Duodenal mucosa (tissue), 2 donors: Measurements from ENCODE around the gene NMBR.
"Not testable (repeated sequence)": the region's sequence is repeated elsewhere in the genome, so short reads cannot be mapped to it uniquely, and the experiment has no call there.

Experiments
- H3K27ac ChIP-seq: one replicate; pipeline ENCODE4 v1.7.0; 2013; ENCODE audit warnings: low read depth, low read length
- H3K27me3 ChIP-seq, 2 donors: one replicate each; pipeline ENCODE4 v1.7.0; 2013; ENCODE audit warnings: low read length in 2 of 2, control low read depth in 1 of 2; ENCODE audit not compliant: insufficient read depth in 2 of 2, control insufficient read depth in 1 of 2
- H3K36me3 ChIP-seq, 2 donors: one replicate each; pipeline ENCODE4 v1.7.0; 2013; ENCODE audit warnings: low read length in 2 of 2, control low read depth in 1 of 2; ENCODE audit not compliant: insufficient read depth in 2 of 2, control insufficient read depth in 1 of 2
- H3K4me1 ChIP-seq, 2 donors: one replicate each; pipeline ENCODE4 v1.7.0; 2013; ENCODE audit warnings: low read length in 2 of 2, control low read depth in 1 of 2; ENCODE audit not compliant: insufficient read depth in 2 of 2, control insufficient read depth in 1 of 2
- H3K4me3 ChIP-seq, 2 donors: one replicate each; pipeline ENCODE4 v1.7.0; 2013; ENCODE audit warnings: low read length in 2 of 2, low read depth in 1 of 2
- H3K9ac ChIP-seq, 2 donors: one replicate each; pipeline ENCODE4 v1.7.0; 2013; ENCODE audit warnings: low read length in 2 of 2, low read depth in 1 of 2
- H3K9me3 ChIP-seq, 2 donors: one replicate each; pipeline ENCODE4 v1.7.0; 2013; ENCODE audit warnings: low read length in 2 of 2, control low read depth in 1 of 2; ENCODE audit not compliant: control insufficient read depth in 1 of 2

NMBR gene

DNA sequence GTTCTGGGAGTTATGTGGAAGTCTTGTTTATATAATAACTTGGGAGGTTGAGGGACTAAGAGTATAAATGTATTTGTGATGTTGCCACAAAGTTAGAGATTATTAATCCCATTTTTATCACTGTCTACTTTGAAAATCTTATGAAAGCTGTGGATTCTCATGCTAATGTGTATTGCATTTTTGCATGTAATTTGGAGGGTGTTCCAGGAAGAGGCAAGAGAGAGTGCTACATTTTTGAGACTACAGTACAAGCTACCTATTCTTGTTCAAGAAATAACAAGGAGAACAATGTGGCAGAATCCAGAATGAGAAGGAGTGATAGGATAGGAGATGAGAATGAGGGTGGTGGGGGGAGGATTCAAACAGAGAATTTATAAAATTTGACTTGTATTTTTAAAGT is 35.1 kb upstream of the NMBR start:
- H3K4me1 ChIP-seq = peaks cover 0 to 2% of the 10 kb centered on the region in 2 donors
- H3K4me3 ChIP-seq = no peak overlapping the region
- H3K9me3 ChIP-seq = peaks cover 6 to 10% of the 10 kb centered on the region in 2 donors
- H3K36me3 ChIP-seq = peaks cover 10 to 15% of the 10 kb centered on the region in 2 donors
- H3K9ac ChIP-seq = no peak overlapping the region
- no peak overlapping the region for H3K27ac ChIP-seq
- H3K27me3 ChIP-seq = no peaks in the 10 kb centered on the region

DNA sequence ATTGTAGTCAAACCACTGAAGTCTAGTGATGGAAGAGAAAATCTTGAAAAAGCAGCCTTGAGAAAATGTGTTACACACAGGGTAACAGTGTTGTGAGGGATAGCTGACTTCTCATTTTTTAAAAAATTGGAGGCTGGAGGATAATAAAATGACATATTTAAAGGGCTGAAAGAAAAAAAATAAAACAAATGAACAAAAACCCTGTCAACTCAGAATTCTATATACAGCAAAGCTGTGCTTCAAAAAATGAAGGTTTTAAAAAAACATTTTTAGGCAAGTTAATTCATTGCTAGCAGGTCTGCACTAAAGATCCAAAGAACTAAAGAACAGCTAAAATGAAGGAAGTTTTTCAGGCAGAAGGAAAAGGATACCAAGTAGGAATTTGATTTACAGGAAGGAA is 31.2 kb upstream of the NMBR start:
- Histone ChIP-seq H3K4me1 (no peaks in the 10 kb centered on the region), H3K9me3 (peaks cover 6 to 10% of the 10 kb centered on the region in 2 donors), H3K9ac (no peak overlapping the region), H3K4me3 (no peak overlapping the region), H3K27ac (no peak overlapping the region), H3K36me3 (peaks cover 22 to 30% of the 10 kb centered on the region in 2 donors), H3K27me3 (no peaks in the 10 kb centered on the region)

- H3K27ac ChIP-seq = no peak overlapping the region
- H3K9me3 ChIP-seq = peaks cover 6 to 10% of the 10 kb centered on the region in 2 donors
- H3K36me3 ChIP-seq = peaks cover 18 to 39% of the 10 kb centered on the region in 2 donors
- H3K9ac ChIP-seq = no peak overlapping the region
- H3K27me3 ChIP-seq = no peaks in the 10 kb centered on the region
- H3K4me1 ChIP-seq = peaks cover 0 to 12% of the 10 kb centered on the region in 2 donors
- H3K4me3 ChIP-seq = no peak overlapping the region
Measured at GRCh38 chr6:142174703-142175102, 27.8 kb upstream of the NMBR start.

DNA sequence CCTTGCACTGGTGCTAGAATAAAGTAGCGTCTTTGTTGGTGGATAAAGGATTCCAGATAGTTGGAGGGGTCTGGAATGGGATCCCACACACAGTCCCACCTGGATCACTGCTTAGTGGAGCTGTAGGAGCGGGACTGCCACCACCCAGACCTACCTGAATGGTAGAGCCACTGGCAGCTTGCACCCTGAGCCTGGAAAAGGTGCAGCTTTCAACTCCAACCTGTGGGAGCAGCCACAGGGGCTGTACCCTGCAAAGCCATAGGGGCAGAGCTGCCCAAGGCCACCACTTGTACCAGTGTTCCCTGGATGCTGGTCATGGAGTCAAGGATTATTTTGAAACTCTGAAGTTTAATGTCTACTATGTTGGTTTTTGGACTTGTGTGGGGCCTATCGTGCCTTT is 27.1 kb upstream of the NMBR start:
- Histone ChIP-seq H3K4me3 (no peak overlapping the region), H3K27me3 (no peaks in the 10 kb centered on the region), H3K4me1 (peaks cover 0 to 12% of the 10 kb centered on the region in 2 donors), H3K9me3 (peaks cover 6 to 10% of the 10 kb centered on the region in 2 donors), H3K9ac (no peak overlapping the region), H3K27ac (no peak overlapping the region), H3K36me3 (peaks cover 14 to 43% of the 10 kb centered on the region in 2 donors)

- no peaks in the 10 kb centered on the region for H3K27me3 ChIP-seq
- no peak overlapping the region for H3K9ac ChIP-seq
- no peak overlapping the region for H3K4me3 ChIP-seq
- H3K27ac ChIP-seq = no peak overlapping the region
- peaks cover 2 to 4% of the 10 kb centered on the region in 2 donors for H3K9me3 ChIP-seq
- H3K4me1 ChIP-seq = peaks cover 0 to 12% of the 10 kb centered on the region in 2 donors
- peaks cover 9 to 43% of the 10 kb centered on the region in 2 donors for H3K36me3 ChIP-seq
Measured at GRCh38 chr6:142172758-142173157, 25.8 kb upstream of the NMBR start.

DNA sequence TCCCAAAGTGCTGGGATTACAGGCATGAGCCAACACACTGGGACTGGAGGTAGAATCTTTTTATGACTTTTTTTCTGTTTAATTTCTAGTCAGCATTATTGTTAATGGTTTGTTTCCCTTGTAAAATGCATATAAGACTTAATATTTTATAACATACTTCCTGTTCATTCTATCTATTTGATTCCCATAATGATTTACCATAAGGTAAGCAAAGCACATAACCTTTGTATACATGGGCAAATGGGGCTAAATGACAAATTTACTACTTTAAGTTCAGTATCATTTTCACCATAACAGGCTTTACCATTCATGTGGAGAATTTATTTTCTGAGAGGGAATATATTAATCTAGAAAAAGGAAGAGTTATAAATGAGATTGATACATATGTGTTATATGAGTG is 24.4 kb upstream of the NMBR start:
- Histone ChIP-seq H3K4me1 (peaks cover 0 to 17% of the 10 kb centered on the region in 2 donors), H3K9me3 (no peaks in the 10 kb centered on the region), H3K27me3 (no peaks in the 10 kb centered on the region), H3K36me3 (peaks cover 7 to 45% of the 10 kb centered on the region in 2 donors), H3K4me3 (no peak overlapping the region), H3K9ac (no peak overlapping the region), H3K27ac (no peak overlapping the region)

DNA sequence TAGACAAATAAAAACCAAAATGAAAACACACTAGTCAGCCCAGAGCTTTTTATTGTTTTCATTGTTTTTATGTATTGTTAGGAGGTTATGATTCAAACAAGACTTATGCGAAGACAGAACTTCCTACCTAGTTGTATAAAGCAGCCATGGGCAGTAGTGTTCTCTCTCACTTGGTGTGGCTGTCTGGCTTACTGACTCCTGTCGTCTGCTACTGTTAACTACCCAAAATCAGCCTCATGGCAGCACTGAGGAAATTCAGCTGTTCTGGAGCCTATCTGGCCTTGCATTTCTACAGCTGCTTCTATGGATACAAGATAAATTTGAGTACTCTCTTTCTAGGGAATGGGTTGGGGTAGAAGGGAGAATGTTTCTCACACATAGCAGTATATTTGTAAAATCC is 20.6 kb upstream of the NMBR start:
- Histone ChIP-seq H3K27me3 (no peaks in the 10 kb centered on the region), H3K27ac (no peak overlapping the region), H3K9ac (no peak overlapping the region), H3K4me3 (no peak overlapping the region), H3K9me3 (no peaks in the 10 kb centered on the region), H3K36me3 (peaks cover 0 to 27% of the 10 kb centered on the region in 2 donors), H3K4me1 (peaks cover 0 to 22% of the 10 kb centered on the region in 2 donors)

- no peak overlapping the region for H3K4me3 ChIP-seq
- no peaks in the 10 kb centered on the region for H3K9me3 ChIP-seq
- H3K4me1 ChIP-seq = peaks cover 0 to 21% of the 10 kb centered on the region in 2 donors
- no peak overlapping the region for H3K27ac ChIP-seq
- peaks cover 0 to 27% of the 10 kb centered on the region in 2 donors for H3K36me3 ChIP-seq
- no peaks in the 10 kb centered on the region for H3K27me3 ChIP-seq
- H3K9ac ChIP-seq = no peak overlapping the region
Measured at GRCh38 chr6:142167071-142167470, 20.1 kb upstream of the NMBR start.

DNA sequence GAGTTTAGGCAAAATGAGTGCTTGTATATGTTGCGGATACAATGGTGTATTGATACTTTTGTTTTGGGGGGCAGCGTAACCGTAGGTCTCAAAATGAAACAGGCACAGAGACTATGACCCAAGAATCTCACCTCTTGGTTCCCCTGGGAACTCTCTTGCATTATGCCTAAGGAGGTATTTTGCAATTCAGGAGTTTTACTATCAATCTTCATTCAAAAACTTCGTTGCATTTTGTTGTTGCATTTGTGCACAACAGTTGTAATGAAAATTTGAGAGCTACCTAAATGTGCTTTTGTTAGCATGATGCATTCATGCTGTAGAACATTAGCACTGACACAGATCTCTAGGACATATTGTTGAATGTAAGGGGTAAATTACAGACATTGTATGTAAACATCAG is 18.3 kb upstream of the NMBR start:
- Histone ChIP-seq H3K4me1 (peaks cover 0 to 13% of the 10 kb centered on the region in 2 donors), H3K27ac (no peak overlapping the region), H3K9me3 (no peaks in the 10 kb centered on the region), H3K36me3 (peaks cover 0 to 22% of the 10 kb centered on the region in 2 donors), H3K9ac (no peak overlapping the region), H3K4me3 (no peak overlapping the region), H3K27me3 (no peaks in the 10 kb centered on the region)

- no peak overlapping the region for H3K4me3 ChIP-seq
- no peaks in the 10 kb centered on the region for H3K9me3 ChIP-seq
- H3K27me3 ChIP-seq = no peaks in the 10 kb centered on the region
- peaks cover 0 to 13% of the 10 kb centered on the region in 2 donors for H3K36me3 ChIP-seq
- H3K9ac ChIP-seq = no peak overlapping the region
- no peak overlapping the region for H3K27ac ChIP-seq
- H3K4me1 ChIP-seq = peaks cover 0 to 13% of the 10 kb centered on the region in 2 donors
Measured at GRCh38 chr6:142162780-142163179, 15.9 kb upstream of the NMBR start.

GRCh38 chr6:142156758-142157068 is 9.8 kb upstream of the NMBR start:
- not testable (repeated sequence) for H3K4me3 ChIP-seq, H3K36me3 ChIP-seq, H3K27me3 ChIP-seq, H3K27ac ChIP-seq, H3K9ac ChIP-seq, H3K4me1 ChIP-seq, H3K9me3 ChIP-seq
